NCI-H774 (cell line): ENCODE measurements around the gene MSI2.

ENCODE experiments used
- DNase-seq: peaks from one replicate; lab custom pipeline; 2025; lab: John Stamatoyannopoulos, UW

MSI2 gene

DNA sequence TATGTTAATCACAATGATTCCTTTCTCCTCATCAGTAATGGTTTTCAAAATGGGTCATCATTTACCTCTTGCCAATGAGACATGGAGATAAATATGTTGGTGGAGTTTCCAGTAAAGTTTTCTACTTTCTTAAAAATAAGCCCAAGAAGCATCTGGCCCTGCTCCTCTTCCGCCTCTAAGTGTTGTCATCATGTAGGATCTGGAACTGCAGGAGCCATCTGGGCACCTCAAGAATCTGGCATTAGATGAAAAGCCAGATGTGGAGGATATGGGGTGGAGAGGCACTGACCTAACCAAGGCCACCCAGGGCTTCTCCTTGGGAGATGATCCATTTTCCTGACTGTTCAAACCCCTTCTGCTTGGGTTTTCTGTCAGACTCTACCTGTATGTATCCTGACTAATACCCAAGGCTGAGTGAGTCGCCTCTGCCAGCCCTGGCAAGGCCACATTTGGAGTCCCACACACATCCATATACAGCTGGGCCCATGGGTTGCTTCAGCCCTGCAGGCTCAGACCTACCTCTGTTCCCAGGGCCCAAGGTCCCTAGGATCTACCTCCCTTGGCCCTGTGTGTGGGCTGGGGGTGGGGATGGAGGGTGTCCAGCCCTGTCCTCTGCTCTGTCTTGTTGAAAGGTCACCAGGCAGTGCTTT lies 464.2 kb downstream of the MSI2 start:
- no peak for DNase-seq

DNA sequence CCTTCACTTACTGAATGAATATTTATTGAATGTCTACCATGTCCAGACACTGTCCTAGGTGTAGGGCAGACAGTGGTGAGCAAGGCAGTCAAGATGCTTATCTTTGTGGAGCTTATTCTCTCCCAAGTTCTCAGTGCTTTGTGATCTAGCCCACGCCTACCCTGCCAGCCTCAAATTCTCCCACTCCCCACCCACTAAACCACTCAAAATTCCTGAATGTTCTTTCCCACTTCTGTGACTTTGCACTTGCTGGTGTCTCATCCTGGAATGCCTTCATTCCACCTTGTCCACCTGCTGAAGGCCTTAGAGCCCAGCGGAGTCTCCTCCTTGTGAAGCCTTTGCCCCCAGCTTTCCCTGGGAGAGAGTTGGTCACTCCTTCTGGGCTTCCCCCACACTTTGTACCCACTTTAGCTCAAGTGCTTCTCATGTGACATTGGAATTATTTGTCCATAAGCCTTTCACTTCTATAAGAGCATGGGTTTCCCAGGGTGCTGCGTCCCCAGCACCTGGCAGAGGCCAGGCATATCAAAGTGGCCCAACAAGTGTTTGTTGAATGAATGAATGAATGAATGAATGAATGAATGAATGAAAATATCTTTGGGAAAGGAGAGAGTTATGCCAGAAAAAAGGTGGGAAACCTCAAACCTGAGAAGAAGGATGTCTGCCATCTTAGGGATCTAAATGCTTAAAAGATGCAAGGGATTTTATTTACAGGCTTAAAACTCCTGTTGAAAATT lies 465.8 kb downstream of the MSI2 start:
- DNase-seq = no peak

DNA sequence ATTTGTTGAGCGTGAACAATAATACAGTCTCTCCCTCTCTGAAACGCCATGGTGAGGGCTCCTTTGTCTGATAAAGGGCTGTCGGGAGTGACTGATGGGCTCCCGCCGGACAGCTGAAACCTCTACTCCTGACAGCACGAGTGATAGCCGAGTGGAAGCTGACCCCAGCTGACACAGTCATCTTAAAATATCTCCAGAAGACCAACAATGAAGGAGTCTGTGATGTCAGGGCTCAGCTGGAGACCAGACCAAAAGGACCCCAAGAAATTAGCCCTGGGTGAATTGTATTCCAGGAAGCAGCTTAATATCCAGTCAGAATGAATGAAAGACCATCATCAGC lies 466.4 kb downstream of the MSI2 start:
- DNase-seq = no peak

DNA sequence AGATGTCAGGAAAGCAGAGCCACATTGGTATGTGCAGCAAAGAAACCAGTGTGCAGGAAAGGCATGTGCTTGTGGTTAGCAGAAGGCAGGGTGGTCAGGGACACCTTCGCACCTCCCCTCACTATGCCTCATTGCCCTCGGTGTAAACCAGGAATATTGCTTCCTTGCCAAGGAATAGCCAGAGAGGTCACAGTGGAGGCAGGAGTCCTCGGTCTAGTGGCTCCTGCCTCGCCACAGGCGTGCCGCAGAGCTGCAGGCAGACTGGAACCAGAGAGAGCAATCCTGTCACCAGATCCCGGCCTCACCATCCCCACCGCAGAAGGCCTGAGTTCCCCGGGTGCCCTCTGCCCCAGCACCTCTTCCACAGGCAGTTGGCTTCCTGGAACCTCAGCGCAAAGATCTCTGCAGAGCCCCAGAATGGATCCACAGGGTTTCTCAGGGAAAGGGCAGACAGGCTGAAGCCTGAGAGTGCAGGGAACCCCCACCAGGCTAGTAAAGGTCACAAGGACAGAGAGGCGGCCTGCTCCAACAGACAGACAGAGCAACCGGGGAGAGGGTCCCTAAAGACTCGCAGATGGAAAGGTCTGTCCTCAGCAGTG lies 467.2 kb downstream of the MSI2 start:
- no peak for DNase-seq

DNA sequence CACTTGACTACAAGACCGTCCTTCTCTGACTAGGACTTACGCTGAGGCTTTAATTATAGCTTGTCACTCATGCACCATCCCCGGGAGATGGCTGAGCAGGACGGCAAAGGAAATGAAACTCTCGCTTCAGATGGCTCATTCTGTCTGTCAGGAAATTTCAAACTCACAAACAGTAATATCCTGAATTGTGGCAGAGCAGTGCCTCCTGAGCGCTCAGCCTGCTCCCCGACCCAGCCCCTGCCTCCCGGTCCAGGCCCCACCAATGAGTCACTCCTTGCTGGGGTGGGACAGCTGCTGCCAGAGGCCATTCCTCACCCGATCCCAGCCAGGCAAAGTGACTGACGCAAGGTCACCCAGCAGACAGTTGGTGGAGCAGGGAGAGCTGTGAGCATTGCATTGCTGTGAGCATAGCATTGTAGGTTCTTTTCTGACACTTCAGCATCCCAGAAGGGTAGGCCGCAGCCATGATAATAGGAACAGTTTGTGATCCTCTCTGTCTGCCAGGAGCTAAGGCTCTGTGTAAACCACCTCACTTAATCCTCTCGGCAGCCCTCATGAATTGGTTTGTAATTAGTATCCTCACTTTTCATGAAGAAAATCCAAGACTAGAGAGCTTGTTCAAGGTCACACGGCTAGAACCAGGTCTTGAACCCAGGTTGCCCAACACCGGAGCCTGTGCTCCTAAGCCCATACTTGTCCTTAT lies 467.9 kb downstream of the MSI2 start:
- DNase-seq = no peak

DNA sequence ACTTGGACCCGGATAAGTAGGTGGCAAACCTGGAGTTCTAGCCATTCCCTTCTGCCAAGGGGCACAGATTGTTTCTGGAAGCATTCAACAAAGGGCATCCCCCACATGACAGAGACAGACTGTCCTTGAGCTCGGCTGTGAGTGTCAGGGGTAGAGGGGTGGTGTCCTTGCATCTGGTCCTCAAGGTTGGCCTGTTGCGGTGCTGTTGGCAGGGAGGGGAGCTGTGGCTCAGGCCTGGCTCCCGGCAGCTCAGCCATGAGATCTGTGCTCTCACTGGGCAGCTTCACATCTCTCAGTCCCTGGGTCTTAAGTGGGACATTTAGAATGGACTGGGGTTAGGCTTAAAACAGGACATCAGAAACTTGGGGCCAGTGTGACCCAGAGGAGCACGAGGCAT lies 468.4 kb downstream of the MSI2 start:
- DNase-seq = no peak

DNA sequence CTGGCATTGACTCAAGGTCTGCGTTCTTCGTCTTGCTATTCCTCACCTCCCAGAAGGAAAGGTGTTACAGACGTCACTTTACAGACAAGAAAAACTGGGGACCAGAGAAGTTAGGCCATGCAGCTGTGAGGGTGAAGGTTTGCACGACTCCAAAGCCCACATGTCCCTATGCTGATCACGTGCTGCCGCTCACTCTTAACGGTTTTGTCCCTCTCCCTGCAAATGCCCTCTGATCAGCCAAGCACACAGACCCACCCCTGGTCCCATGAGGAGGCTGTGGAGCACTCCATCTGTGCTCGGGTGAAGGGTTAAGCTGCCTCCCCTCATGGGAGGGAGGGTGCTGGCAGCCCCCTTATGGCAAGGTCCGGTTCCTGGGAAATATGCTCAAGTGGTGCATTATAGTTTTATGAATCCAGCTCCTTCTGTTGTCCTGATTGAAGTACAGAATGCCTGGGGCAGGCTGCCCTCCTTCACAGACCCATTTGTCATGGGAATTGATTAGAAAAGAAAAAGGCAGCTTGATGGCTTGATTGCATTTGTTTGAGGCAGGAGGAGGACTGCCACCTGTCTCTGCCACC lies 470.0 kb downstream of the MSI2 start:
- no peak for DNase-seq

DNA sequence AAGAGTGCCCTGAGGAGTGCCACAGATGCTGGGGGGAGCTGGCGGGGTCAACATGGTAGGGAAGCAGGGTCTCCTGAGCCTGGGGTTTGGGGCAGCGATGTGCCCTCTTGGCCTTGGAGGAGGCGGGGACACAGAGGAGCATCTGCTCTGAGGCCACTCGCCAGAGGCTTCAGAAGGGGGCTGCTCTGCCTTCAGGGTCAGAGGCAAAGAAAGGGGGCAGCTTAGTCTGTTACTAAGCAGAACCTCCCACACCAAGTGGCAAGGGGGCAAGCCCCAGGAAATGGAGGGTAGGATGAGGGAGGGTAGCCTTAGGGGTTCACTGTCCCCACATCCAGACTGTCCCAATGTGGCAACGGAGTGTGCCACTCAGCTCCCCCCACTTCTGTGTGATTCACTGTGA lies 470.5 kb downstream of the MSI2 start:
- DNase-seq = no peak

DNA sequence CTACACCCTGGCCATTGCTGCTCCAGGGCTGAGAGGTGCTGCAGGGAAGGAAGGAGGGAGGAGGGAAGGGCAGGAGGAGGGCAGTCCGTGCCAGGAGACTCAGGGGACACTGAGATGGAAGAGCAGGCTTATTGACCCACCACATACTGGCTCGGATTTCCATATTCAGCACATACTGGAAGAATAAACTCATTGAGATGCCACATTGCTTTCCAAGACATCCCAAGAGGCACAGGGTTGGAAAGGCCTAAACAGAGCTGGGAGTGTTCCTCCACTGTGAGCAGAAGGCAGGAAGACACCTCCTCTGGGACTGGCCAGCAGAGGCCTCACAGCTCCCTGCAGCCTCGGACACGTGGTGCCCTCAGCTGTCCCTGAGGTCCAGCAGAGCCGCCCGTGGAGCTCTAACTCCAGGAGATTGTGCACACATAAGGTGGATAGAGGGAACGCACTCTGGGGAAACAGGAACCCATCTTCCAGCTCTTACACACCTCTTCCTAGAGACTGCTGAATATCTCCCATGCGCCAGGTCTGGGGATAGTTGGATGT lies 471.4 kb downstream of the MSI2 start:
- no peak for DNase-seq

DNA sequence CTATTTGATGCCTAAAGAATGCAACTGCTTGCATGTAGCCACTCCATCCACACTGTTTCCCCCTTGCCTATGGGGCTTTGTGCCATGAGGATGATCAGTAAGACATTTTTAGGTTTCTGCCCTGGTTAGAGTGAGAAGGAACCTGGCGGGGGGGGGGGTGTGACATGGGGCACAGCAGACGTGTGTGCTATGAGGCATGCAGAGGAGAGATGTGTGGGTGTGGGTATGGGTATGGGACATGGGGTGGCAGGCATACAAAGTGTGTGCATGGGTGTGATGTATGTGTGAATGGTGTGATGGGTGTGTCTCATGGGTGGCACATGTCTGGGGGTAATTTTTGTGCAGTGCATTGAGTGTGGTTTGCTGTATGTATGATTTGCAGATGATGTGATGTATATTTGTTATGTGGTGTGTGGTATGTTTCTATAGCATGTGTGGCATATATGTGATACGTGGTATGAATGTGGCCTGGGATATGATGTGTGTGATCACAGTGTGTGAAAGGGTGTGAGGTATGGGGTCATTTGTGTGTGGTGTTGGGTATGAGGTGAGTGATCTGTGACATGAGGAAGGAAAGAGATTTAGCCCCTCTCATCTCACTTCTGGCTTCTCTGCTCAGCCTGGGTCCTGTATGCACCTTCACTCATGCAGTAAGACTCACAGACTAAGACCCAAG lies 473.8 kb downstream of the MSI2 start:
- no peak for DNase-seq

DNA sequence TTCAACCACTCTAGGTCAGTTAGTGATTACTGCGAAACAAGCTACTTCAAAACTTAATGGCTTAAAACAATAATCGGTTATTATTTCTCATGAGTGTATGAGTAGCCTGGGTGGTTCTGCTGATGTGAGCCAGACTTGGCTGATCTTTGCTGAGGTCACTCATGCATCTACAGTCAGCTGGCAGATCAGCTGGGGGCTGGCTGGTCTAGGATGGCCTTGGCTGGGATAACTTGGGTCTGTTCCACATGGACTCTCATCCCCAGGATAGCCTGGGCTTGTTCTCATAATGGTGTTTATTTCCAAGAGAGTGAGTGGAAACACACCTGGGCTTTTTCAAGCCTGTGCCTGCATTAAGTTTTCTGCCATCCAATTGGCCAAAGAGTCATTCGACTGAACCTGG lies 475.7 kb downstream of the MSI2 start:
- DNase-seq = no peak

DNA sequence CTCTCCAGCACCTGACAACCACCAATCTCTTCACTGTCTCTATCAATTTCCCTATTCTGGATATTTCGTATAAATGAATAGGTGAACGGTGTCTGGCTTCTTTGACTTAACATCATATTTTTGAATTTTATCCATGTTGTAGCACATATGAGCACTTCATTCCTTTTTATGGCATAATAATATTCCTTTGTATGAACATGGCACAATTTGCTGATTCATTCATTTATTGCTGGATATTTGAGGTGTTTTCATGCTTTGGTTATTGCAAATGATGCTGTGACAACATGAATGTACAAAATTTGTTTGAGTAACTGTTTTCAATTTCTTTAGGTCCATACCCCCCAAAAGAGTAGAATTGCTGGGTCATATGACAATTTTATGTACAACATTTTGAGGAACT lies 476.8 kb downstream of the MSI2 start:
- DNase-seq = no peak
